ENCODE measurements around the gene LUZP2. TPM values are rescaled to one million over a fixed set of nuclear protein-coding genes. Genes with fewer than 3 reads are reported as not detected.

LUZP2 gene
- polyA plus RNA-seq (2013, experiment 1 of 2): 0.95 TPM
- 2.3 TPM for polyA plus RNA-seq (2013, experiment 2 of 2)

- H3K4me1 ChIP-seq (ENCODE audit: insufficient read depth, low read length): 0 out of 2 replicates have a peak, but pooled peaks cover 6% of the 10 kb centered on the region
- H3K27me3 ChIP-seq (ENCODE audit: insufficient read depth, low read length): peaks cover 52% of the 10 kb centered on the region
- no peaks in the 10 kb centered on the region for H3K36me3 ChIP-seq (ENCODE audit: insufficient read depth, low read length)
- H3K27ac ChIP-seq (ENCODE audit: low read depth, low read length): no peak within 1 kb of the TSS
- peak within 1 kb of the TSS; percentile 65 for H3K4me3 ChIP-seq (ENCODE audit: low read length)
- 2% methylated on average over 65 of the region's 65 CpGs for WGBS
- peak within 1 kb of the TSS; percentile 56 for H3K9ac ChIP-seq (ENCODE audit: low read depth, low read length)
- H3K9me3 ChIP-seq (ENCODE audit: insufficient read depth, low read depth, low read length): no peaks in the 10 kb centered on the region
Observed at GRCh38 chr11:24496736-24497725, at the start of gene LUZP2. TSS of gene LUZP2 (plus strand) at chr11:24497053.

GRCh38 chr11:24453129-24453718, 43.6 kb upstream of the LUZP2 start:
- H3K27ac ChIP-seq (ENCODE audit: low read depth, low read length): no peak overlapping the region
- H3K9ac ChIP-seq (ENCODE audit: low read depth, low read length): no peak overlapping the region
- WGBS: 100% methylated on average over 2 of the region's 3 CpGs
- H3K9me3 ChIP-seq (ENCODE audit: insufficient read depth, low read depth, low read length): no peaks in the 10 kb centered on the region
- no peaks in the 10 kb centered on the region for H3K36me3 ChIP-seq (ENCODE audit: insufficient read depth, low read length)
- no peaks in the 10 kb centered on the region for H3K27me3 ChIP-seq (ENCODE audit: insufficient read depth, low read length)
- H3K4me3 ChIP-seq (ENCODE audit: low read length): no peak overlapping the region
- H3K4me1 ChIP-seq (ENCODE audit: insufficient read depth, low read length): peaks cover 24% of the 10 kb centered on the region

- no peak overlapping the region for H3K9ac ChIP-seq (ENCODE audit: low read depth, low read length)
- peaks cover 8% of the 10 kb centered on the region; the same call in 1 of the 2 replicates for H3K4me1 ChIP-seq (ENCODE audit: insufficient read depth, low read length)
- no peaks in the 10 kb centered on the region for H3K36me3 ChIP-seq (ENCODE audit: insufficient read depth, low read length)
- no peaks in the 10 kb centered on the region for H3K9me3 ChIP-seq (ENCODE audit: insufficient read depth, low read depth, low read length)
- H3K4me3 ChIP-seq (ENCODE audit: low read length): no peak overlapping the region
- H3K27ac ChIP-seq (ENCODE audit: low read depth, low read length): no peak overlapping the region
- H3K27me3 ChIP-seq (ENCODE audit: insufficient read depth, low read length): no peaks in the 10 kb centered on the region
Observed at GRCh38 chr11:24457985-24458384, 38.9 kb upstream of the LUZP2 start.

GRCh38 chr11:24470431-24470830, 26.4 kb upstream of the LUZP2 start:
- no peak overlapping the region for H3K9ac ChIP-seq (ENCODE audit: low read depth, low read length)
- no peaks in the 10 kb centered on the region for H3K36me3 ChIP-seq (ENCODE audit: insufficient read depth, low read length)
- no peaks in the 10 kb centered on the region; the same call in 1 of the 2 replicates for H3K9me3 ChIP-seq (ENCODE audit: insufficient read depth, low read depth, low read length)
- no peak overlapping the region for H3K4me3 ChIP-seq (ENCODE audit: low read length)
- H3K27me3 ChIP-seq (ENCODE audit: insufficient read depth, low read length): no peaks in the 10 kb centered on the region
- no peaks in the 10 kb centered on the region for H3K4me1 ChIP-seq (ENCODE audit: insufficient read depth, low read length)
- 89% methylated on average over 1 of the region's 1 CpG for WGBS
- H3K27ac ChIP-seq (ENCODE audit: low read depth, low read length): no peak overlapping the region

- Histone ChIP-seq H3K9me3 (ENCODE audit: insufficient read depth, low read depth, low read length) (no peaks in the 10 kb centered on the region; the same call in 1 of the 2 replicates), H3K36me3 (ENCODE audit: insufficient read depth, low read length) (no peaks in the 10 kb centered on the region), H3K27me3 (ENCODE audit: insufficient read depth, low read length) (no peaks in the 10 kb centered on the region), H3K4me1 (ENCODE audit: insufficient read depth, low read length) (no peaks in the 10 kb centered on the region), H3K4me3 (ENCODE audit: low read length) (no peak overlapping the region), H3K27ac (ENCODE audit: low read depth, low read length) (no peak overlapping the region), H3K9ac (ENCODE audit: low read depth, low read length) (no peak overlapping the region)
- 50% methylated on average over 2 of the region's 2 CpGs for WGBS
Observed at GRCh38 chr11:24471084-24471483, 25.8 kb upstream of the LUZP2 start.

- Histone ChIP-seq H3K27me3 (ENCODE audit: insufficient read depth, low read length) (no peaks in the 10 kb centered on the region), H3K4me1 (ENCODE audit: insufficient read depth, low read length) (no peaks in the 10 kb centered on the region), H3K4me3 (ENCODE audit: low read length) (no peak overlapping the region), H3K36me3 (ENCODE audit: insufficient read depth, low read length) (no peaks in the 10 kb centered on the region), H3K9me3 (ENCODE audit: insufficient read depth, low read depth, low read length) (no peaks in the 10 kb centered on the region; the same call in 1 of the 2 replicates), H3K9ac (ENCODE audit: low read depth, low read length) (no peak overlapping the region), H3K27ac (ENCODE audit: low read depth, low read length) (no peak overlapping the region)
- no CpG with 5 or more reads among the region's 1 CpG for WGBS
Observed at GRCh38 chr11:24478718-24479117, 18.1 kb upstream of the LUZP2 start.

- Histone ChIP-seq H3K9me3 (ENCODE audit: insufficient read depth, low read depth, low read length) (no peaks in the 10 kb centered on the region), H3K4me1 (ENCODE audit: insufficient read depth, low read length) (no peaks in the 10 kb centered on the region), H3K4me3 (ENCODE audit: low read length) (no peak overlapping the region), H3K27ac (ENCODE audit: low read depth, low read length) (no peak overlapping the region), H3K27me3 (ENCODE audit: insufficient read depth, low read length) (peaks cover 10% of the 10 kb centered on the region), H3K36me3 (ENCODE audit: insufficient read depth, low read length) (no peaks in the 10 kb centered on the region), H3K9ac (ENCODE audit: low read depth, low read length) (no peak overlapping the region)
- WGBS: 100% methylated on average over 4 of the region's 4 CpGs
Observed at GRCh38 chr11:24489477-24489876, 7.4 kb upstream of the LUZP2 start.

GRCh38 chr11:24496386-24496735, 492 bp upstream of the LUZP2 start:
- Histone ChIP-seq H3K27ac (ENCODE audit: low read depth, low read length) (no peak overlapping the region), H3K9me3 (ENCODE audit: insufficient read depth, low read depth, low read length) (no peaks in the 10 kb centered on the region), H3K36me3 (ENCODE audit: insufficient read depth, low read length) (no peaks in the 10 kb centered on the region)

GRCh38 chr11:24497831-24498230, 978 bp downstream of the LUZP2 start:
- Histone ChIP-seq H3K9ac (ENCODE audit: low read depth, low read length) (no peak overlapping the region), H3K27ac (ENCODE audit: low read depth, low read length) (no peak overlapping the region)

More at GRCh38 chr11:24496386-24496735, 492 bp upstream of the LUZP2 start:
- Histone ChIP-seq H3K9ac (ENCODE audit: low read depth, low read length) (peak overlapping the region; percentile 56), H3K4me3 (ENCODE audit: low read length) (peak overlapping the region; percentile 65), H3K27me3 (ENCODE audit: insufficient read depth, low read length) (peaks cover 52% of the 10 kb centered on the region), H3K4me1 (ENCODE audit: insufficient read depth, low read length) (0 out of 2 replicates have a peak, but pooled peaks cover 6% of the 10 kb centered on the region)
- whole genome bisulfite sequencing: 6% methylated on average over 14 of the region's 14 CpGs

GRCh38 chr11:24502425-24502824, 5.6 kb downstream of the LUZP2 start:
- peaks cover 13% of the 10 kb centered on the region for H3K27me3 ChIP-seq (ENCODE audit: insufficient read depth, low read length)
- no peaks in the 10 kb centered on the region for H3K9me3 ChIP-seq (ENCODE audit: insufficient read depth, low read depth, low read length)
- H3K27ac ChIP-seq (ENCODE audit: low read depth, low read length): no peak overlapping the region
- no peak overlapping the region for H3K9ac ChIP-seq (ENCODE audit: low read depth, low read length)
- H3K36me3 ChIP-seq (ENCODE audit: insufficient read depth, low read length): no peaks in the 10 kb centered on the region
- 0 out of 2 replicates have a peak, but pooled peaks cover 6% of the 10 kb centered on the region for H3K4me1 ChIP-seq (ENCODE audit: insufficient read depth, low read length)
- 94% methylated on average over 7 of the region's 7 CpGs for WGBS
- no peak overlapping the region for H3K4me3 ChIP-seq (ENCODE audit: low read length)

More at GRCh38 chr11:24497831-24498230, 978 bp downstream of the LUZP2 start:
- no peaks in the 10 kb centered on the region for H3K36me3 ChIP-seq (ENCODE audit: insufficient read depth, low read length)
- H3K9me3 ChIP-seq (ENCODE audit: insufficient read depth, low read depth, low read length): no peaks in the 10 kb centered on the region
- 0 out of 2 replicates have a peak, but pooled peaks cover 6% of the 10 kb centered on the region for H3K4me1 ChIP-seq (ENCODE audit: insufficient read depth, low read length)
- WGBS: 90% methylated on average over 3 of the region's 3 CpGs
- H3K4me3 ChIP-seq (ENCODE audit: low read length): peak overlapping the region; percentile 65
- peaks cover 52% of the 10 kb centered on the region for H3K27me3 ChIP-seq (ENCODE audit: insufficient read depth, low read length)

GRCh38 chr11:24509114-24509513, 12.3 kb downstream of the LUZP2 start:
- Histone ChIP-seq H3K36me3 (ENCODE audit: insufficient read depth, low read length) (no peaks in the 10 kb centered on the region), H3K4me3 (ENCODE audit: low read length) (no peak overlapping the region), H3K27ac (ENCODE audit: low read depth, low read length) (no peak overlapping the region), H3K27me3 (ENCODE audit: insufficient read depth, low read length) (no peaks in the 10 kb centered on the region), H3K9ac (ENCODE audit: low read depth, low read length) (no peak overlapping the region), H3K4me1 (ENCODE audit: insufficient read depth, low read length) (peaks cover 4% of the 10 kb centered on the region), H3K9me3 (ENCODE audit: insufficient read depth, low read depth, low read length) (no peaks in the 10 kb centered on the region)
- WGBS: 89% methylated on average over 1 of the region's 3 CpGs
